ENCODE data around the gene IMPA2. TPM values are rescaled to one million over a fixed set of nuclear protein-coding genes. Genes with fewer than 3 reads are reported as not detected.

Gene IMPA2
- total RNA-seq, 1 donor from 2014 or later = 41.9 TPM

GRCh38 chr18:12026562-12026961 is 45.3 kb downstream of the IMPA2 start:
- no peak overlapping the region for H2AFZ ChIP-seq (replicated peaks)
- no peaks in the 10 kb centered on the region for H3K9me3 ChIP-seq (ENCODE audit: low read depth)
- no peak overlapping the region for H3K4me2 ChIP-seq
- no peaks in the 10 kb centered on the region for H3K36me3 ChIP-seq
- H3K27ac Mint-ChIP-seq = no peak overlapping the region
- H3K4me3 ChIP-seq = no peak overlapping the region
- no peaks in the 10 kb centered on the region for H3K4me1 Mint-ChIP-seq
- no peaks in the 10 kb centered on the region for H3K27me3 Mint-ChIP-seq (ENCODE audit: insufficient read depth, low read depth)
- DNase-seq (ENCODE audit: low spot score) = no peak
- H3K9me3 Mint-ChIP-seq = no peaks in the 10 kb centered on the region
- no peak overlapping the region for H3K4me3 Mint-ChIP-seq
- TF ChIP-seq EZH2phosphoT487 (IDR thresholded peaks at IDR 0.05) = no peak
- no peak for TF ChIP-seq EZH2 (IDR thresholded peaks at IDR 0.05)
- H3K79me2 ChIP-seq (ENCODE audit: low read depth) = no peaks in the 10 kb centered on the region
- H3K27ac ChIP-seq = no peak overlapping the region
- H4K20me1 ChIP-seq (ENCODE audit: low read depth) = no peaks in the 10 kb centered on the region
- no peaks in the 10 kb centered on the region for H3K27me3 ChIP-seq
- peaks cover 7% of the 10 kb centered on the region for H3K36me3 Mint-ChIP-seq
- no peaks in the 10 kb centered on the region for H3F3A ChIP-seq (ENCODE audit: low read depth)
- no peak overlapping the region for H3K9ac ChIP-seq
- H3K4me1 ChIP-seq = no peaks in the 10 kb centered on the region

GRCh38 chr18:12027046-12027445 is 45.7 kb downstream of the IMPA2 start:
- Mint-ChIP-seq H3K27me3 (ENCODE audit: insufficient read depth, low read depth) (peaks cover 2% of the 10 kb centered on the region), H3K9me3 (no peaks in the 10 kb centered on the region), H3K27ac (no peak overlapping the region), H3K4me3 (no peak overlapping the region), H3K36me3 (peaks cover 7% of the 10 kb centered on the region), H3K4me1 (no peaks in the 10 kb centered on the region)
- no peak overlapping the region for H2AFZ ChIP-seq (replicated peaks)
- no peak overlapping the region for H3K9ac ChIP-seq
- no peaks in the 10 kb centered on the region for H3K79me2 ChIP-seq (ENCODE audit: low read depth)
- no peak overlapping the region for H3K4me3 ChIP-seq
- H3F3A ChIP-seq (ENCODE audit: low read depth) = no peaks in the 10 kb centered on the region
- no peak overlapping the region for H3K27ac ChIP-seq
- H3K4me1 ChIP-seq = no peaks in the 10 kb centered on the region
- no peaks in the 10 kb centered on the region for H3K27me3 ChIP-seq
- no peak overlapping the region for H3K4me2 ChIP-seq
- peaks cover 2% of the 10 kb centered on the region for H3K36me3 ChIP-seq
- no peaks in the 10 kb centered on the region for H4K20me1 ChIP-seq (ENCODE audit: low read depth)
- TF ChIP-seq CTCF (IDR thresholded peaks at IDR 0.05) (no peak), EZH2 (IDR thresholded peaks at IDR 0.05) (no peak), EZH2phosphoT487 (IDR thresholded peaks at IDR 0.05) (no peak)
- no peaks in the 10 kb centered on the region for H3K9me3 ChIP-seq (ENCODE audit: low read depth)
- no peak for DNase-seq (ENCODE audit: low spot score)

- Mint-ChIP-seq H3K4me3 (no peak overlapping the region), H3K36me3 (peaks cover 7% of the 10 kb centered on the region), H3K27me3 (ENCODE audit: insufficient read depth, low read depth) (peaks cover 2% of the 10 kb centered on the region), H3K9me3 (no peaks in the 10 kb centered on the region), H3K4me1 (no peaks in the 10 kb centered on the region), H3K27ac (no peak overlapping the region)
- no peak for DNase-seq (ENCODE audit: low spot score)
- H3K27ac ChIP-seq = no peak overlapping the region
- no peaks in the 10 kb centered on the region for H3K79me2 ChIP-seq (ENCODE audit: low read depth)
- no peak overlapping the region for H3K4me2 ChIP-seq
- no peaks in the 10 kb centered on the region for H3K4me1 ChIP-seq
- no peak overlapping the region for H3K4me3 ChIP-seq
- H4K20me1 ChIP-seq (ENCODE audit: low read depth) = no peaks in the 10 kb centered on the region
- H3K9me3 ChIP-seq (ENCODE audit: low read depth) = no peaks in the 10 kb centered on the region
- peaks cover 4% of the 10 kb centered on the region for H3K36me3 ChIP-seq
- TF ChIP-seq CTCF (IDR thresholded peaks at IDR 0.05) (no peak), EZH2phosphoT487 (IDR thresholded peaks at IDR 0.05) (no peak), EZH2 (IDR thresholded peaks at IDR 0.05) (no peak)
- no peaks in the 10 kb centered on the region for H3K27me3 ChIP-seq
- no peak overlapping the region for H3K9ac ChIP-seq
- H2AFZ ChIP-seq (replicated peaks) = no peak overlapping the region
- H3F3A ChIP-seq (ENCODE audit: low read depth) = no peaks in the 10 kb centered on the region
Observed at GRCh38 chr18:12027480-12027879, 46.2 kb downstream of the IMPA2 start.

- Histone ChIP-seq H3K9me3 (ENCODE audit: low read depth) (no peaks in the 10 kb centered on the region), H3K4me3 (no peak overlapping the region), H3K4me1 (no peaks in the 10 kb centered on the region), H3K4me2 (no peak overlapping the region), H3K36me3 (peaks cover 4% of the 10 kb centered on the region), H3K27ac (no peak overlapping the region), H2AFZ (replicated peaks) (no peak overlapping the region), H3K9ac (no peak overlapping the region), H4K20me1 (ENCODE audit: low read depth) (no peaks in the 10 kb centered on the region), H3K79me2 (ENCODE audit: low read depth) (no peaks in the 10 kb centered on the region), H3F3A (ENCODE audit: low read depth) (no peaks in the 10 kb centered on the region), H3K27me3 (no peaks in the 10 kb centered on the region)
- H3K4me3 Mint-ChIP-seq = no peak overlapping the region
- H3K27me3 Mint-ChIP-seq (ENCODE audit: insufficient read depth, low read depth) = peaks cover 2% of the 10 kb centered on the region
- no peak for TF ChIP-seq EZH2phosphoT487 (IDR thresholded peaks at IDR 0.05)
- no peak for TF ChIP-seq CTCF (IDR thresholded peaks at IDR 0.05)
- no peak for TF ChIP-seq EZH2 (IDR thresholded peaks at IDR 0.05)
- H3K9me3 Mint-ChIP-seq = no peaks in the 10 kb centered on the region
- peaks cover 6% of the 10 kb centered on the region for H3K36me3 Mint-ChIP-seq
- H3K4me1 Mint-ChIP-seq = no peaks in the 10 kb centered on the region
- no peak overlapping the region for H3K27ac Mint-ChIP-seq
- no peak for DNase-seq (ENCODE audit: low spot score)
Observed at GRCh38 chr18:12028040-12028628, 46.8 kb downstream of the IMPA2 start.

Measured in neural progenitor cell (in vitro differentiated cells).